ENCODE data around the gene ANXA6.

Gene ANXA6

DNA sequence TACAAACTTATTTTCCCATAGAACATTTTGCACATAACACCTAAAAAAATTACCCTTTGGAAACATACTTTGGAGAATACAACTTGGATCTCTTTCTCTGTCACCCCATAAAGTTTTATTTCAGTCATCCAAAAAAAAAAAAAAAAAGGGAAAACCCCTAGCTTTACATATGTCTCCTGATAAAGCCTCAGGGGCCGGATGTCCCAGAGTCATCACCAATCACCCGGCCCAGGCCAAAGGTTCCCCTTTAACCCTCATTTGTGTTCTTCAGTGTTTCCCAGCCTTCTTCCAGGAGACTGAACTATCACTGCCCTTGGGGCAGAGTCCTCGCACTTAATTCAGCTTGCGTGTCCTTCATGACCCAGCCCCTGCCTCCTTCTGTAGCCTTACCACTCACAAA lies 28.8 kb downstream of the ANXA6 start:
- no peak overlapping the region for H3K4me2 ChIP-seq (ENCODE audit: insufficient read depth, low read length)
- H3K27ac ChIP-seq (ENCODE audit: low read length), result no peak overlapping the region
- H3K9me3 ChIP-seq (ENCODE audit: insufficient read depth, low read length, severe bottlenecking), result no peaks in the 10 kb centered on the region
- peaks cover 26% of the 10 kb centered on the region for H3K4me1 ChIP-seq (ENCODE audit: insufficient read depth, low read length)
- DNase-seq (no peak), ATAC-seq (ENCODE audit: insufficient read depth, low read depth) (no peak)
- H3K9ac ChIP-seq (ENCODE audit: low read depth, low read length), result no peak overlapping the region
- H2AFZ ChIP-seq (ENCODE audit: low read depth, low read length), result no peak overlapping the region
- H3K36me3 ChIP-seq (ENCODE audit: insufficient read depth, low read length), result peaks cover 90% of the 10 kb centered on the region
- no peaks in the 10 kb centered on the region for H3K79me2 ChIP-seq (ENCODE audit: insufficient read depth, low read length)
- H3K27me3 ChIP-seq (ENCODE audit: insufficient read depth, low read length, poor library complexity), result no peaks in the 10 kb centered on the region
- no peaks in the 10 kb centered on the region for H4K20me1 ChIP-seq (ENCODE audit: insufficient read depth, low read length)
- H3K4me3 ChIP-seq (ENCODE audit: low read depth in 1 of 2, low read length in 2 of 2), result no peak overlapping the region
- TF ChIP-seq, protein P1, sequence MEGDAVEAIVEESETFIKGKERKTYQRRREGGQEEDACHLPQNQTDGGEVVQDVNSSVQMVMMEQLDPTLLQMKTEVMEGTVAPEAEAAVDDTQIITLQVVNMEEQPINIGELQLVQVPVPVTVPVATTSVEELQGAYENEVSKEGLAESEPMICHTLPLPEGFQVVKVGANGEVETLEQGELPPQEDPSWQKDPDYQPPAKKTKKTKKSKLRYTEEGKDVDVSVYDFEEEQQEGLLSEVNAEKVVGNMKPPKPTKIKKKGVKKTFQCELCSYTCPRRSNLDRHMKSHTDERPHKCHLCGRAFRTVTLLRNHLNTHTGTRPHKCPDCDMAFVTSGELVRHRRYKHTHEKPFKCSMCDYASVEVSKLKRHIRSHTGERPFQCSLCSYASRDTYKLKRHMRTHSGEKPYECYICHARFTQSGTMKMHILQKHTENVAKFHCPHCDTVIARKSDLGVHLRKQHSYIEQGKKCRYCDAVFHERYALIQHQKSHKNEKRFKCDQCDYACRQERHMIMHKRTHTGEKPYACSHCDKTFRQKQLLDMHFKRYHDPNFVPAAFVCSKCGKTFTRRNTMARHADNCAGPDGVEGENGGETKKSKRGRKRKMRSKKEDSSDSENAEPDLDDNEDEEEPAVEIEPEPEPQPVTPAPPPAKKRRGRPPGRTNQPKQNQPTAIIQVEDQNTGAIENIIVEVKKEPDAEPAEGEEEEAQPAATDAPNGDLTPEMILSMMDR (IDR thresholded peaks at IDR 0.05; ENCODE audit: borderline replicate concordance, extremely low read depth, low read length, poor library complexity, severe bottlenecking), result no peak
- no peak for TF ChIP-seq EZH2 (IDR thresholded peaks at IDR 0.05; ENCODE audit: borderline replicate concordance, low read depth, low read length, severe bottlenecking)

DNA sequence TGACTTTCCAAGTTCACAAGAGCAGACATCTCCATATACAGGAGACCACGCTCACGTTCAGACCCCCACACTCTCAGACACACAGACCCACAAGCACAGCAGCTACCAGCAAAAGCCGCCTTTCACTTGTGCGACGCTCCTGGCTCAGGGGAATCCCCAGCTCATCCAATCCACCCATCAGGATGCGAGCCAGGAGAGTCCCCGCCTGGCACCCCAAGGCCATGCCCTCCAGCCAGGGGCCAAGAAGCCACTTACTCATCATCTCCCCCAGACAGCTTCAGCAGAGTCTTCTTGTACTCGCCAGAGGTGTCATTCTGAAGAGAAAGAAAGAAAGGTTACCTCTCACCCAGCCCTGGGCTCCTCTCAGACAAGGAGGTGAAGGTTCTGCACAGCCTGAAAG lies 29.7 kb downstream of the ANXA6 start:
- Histone ChIP-seq H3K27me3 (ENCODE audit: insufficient read depth, low read length, poor library complexity) (no peaks in the 10 kb centered on the region), H3K27ac (ENCODE audit: low read length) (no peak overlapping the region), H4K20me1 (ENCODE audit: insufficient read depth, low read length) (peaks cover 3% of the 10 kb centered on the region), H3K4me1 (ENCODE audit: insufficient read depth, low read length) (peaks cover 35% of the 10 kb centered on the region), H3K79me2 (ENCODE audit: insufficient read depth, low read length) (no peaks in the 10 kb centered on the region), H3K9me3 (ENCODE audit: insufficient read depth, low read length, severe bottlenecking) (no peaks in the 10 kb centered on the region), H3K36me3 (ENCODE audit: insufficient read depth, low read length) (peaks cover 90% of the 10 kb centered on the region), H3K4me2 (ENCODE audit: insufficient read depth, low read length) (no peak overlapping the region), H3K4me3 (ENCODE audit: low read depth in 1 of 2, low read length in 2 of 2) (no peak overlapping the region), H3K9ac (ENCODE audit: low read depth, low read length) (no peak overlapping the region), H2AFZ (ENCODE audit: low read depth, low read length) (no peak overlapping the region)
- ATAC-seq (ENCODE audit: insufficient read depth, low read depth) (no peak), DNase-seq (no peak)
- TF ChIP-seq EZH2 (IDR thresholded peaks at IDR 0.05; ENCODE audit: borderline replicate concordance, low read depth, low read length, severe bottlenecking), result no peak
- TF ChIP-seq, protein P1 (IDR thresholded peaks at IDR 0.05; ENCODE audit: borderline replicate concordance, extremely low read depth, low read length, poor library complexity, severe bottlenecking), result no peak

DNA sequence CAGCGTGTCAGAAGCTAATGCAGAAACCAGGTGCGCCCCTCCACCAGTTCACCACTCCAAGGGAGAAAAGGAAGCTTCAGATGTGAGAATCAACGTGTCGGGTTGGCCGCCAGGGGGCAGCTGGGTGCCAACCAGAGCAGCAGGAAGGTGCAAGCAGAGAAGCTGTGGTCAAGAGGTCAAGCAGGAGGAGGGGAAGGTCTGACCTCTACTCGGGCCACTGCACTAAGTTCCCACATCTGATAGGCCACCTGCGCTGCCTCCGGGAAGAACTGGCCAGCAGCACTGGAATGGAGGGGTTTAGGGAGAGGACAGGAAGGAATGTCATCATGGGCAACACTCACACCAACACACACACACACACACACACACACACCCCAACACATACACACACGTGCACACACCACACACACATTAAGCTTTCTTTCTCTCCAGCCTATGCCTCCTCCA lies 31.4 kb downstream of the ANXA6 start:
- ATAC-seq (ENCODE audit: insufficient read depth, low read depth) (peak; percentile 57), DNase-seq (peak; percentile 64)
- Histone ChIP-seq H3K27me3 (ENCODE audit: insufficient read depth, low read length, poor library complexity) (no peaks in the 10 kb centered on the region), H3K79me2 (ENCODE audit: insufficient read depth, low read length) (no peaks in the 10 kb centered on the region), H3K27ac (ENCODE audit: low read length) (peak overlapping the region; percentile 60), H3K36me3 (ENCODE audit: insufficient read depth, low read length) (peaks cover 90% of the 10 kb centered on the region), H3K9ac (ENCODE audit: low read depth, low read length) (no peak overlapping the region), H3K4me1 (ENCODE audit: insufficient read depth, low read length) (peaks cover 35% of the 10 kb centered on the region), H2AFZ (ENCODE audit: low read depth, low read length) (no peak overlapping the region), H3K4me3 (ENCODE audit: low read depth in 1 of 2, low read length in 2 of 2) (no peak overlapping the region), H3K4me2 (ENCODE audit: insufficient read depth, low read length) (no peak overlapping the region), H4K20me1 (ENCODE audit: insufficient read depth, low read length) (peaks cover 8% of the 10 kb centered on the region), H3K9me3 (ENCODE audit: insufficient read depth, low read length, severe bottlenecking) (no peaks in the 10 kb centered on the region)
- TF ChIP-seq, protein P1 (IDR thresholded peaks at IDR 0.05; ENCODE audit: borderline replicate concordance, extremely low read depth, low read length, poor library complexity, severe bottlenecking), result peak; percentile 95
- TF ChIP-seq EZH2 (IDR thresholded peaks at IDR 0.05; ENCODE audit: borderline replicate concordance, low read depth, low read length, severe bottlenecking), result no peak

DNA sequence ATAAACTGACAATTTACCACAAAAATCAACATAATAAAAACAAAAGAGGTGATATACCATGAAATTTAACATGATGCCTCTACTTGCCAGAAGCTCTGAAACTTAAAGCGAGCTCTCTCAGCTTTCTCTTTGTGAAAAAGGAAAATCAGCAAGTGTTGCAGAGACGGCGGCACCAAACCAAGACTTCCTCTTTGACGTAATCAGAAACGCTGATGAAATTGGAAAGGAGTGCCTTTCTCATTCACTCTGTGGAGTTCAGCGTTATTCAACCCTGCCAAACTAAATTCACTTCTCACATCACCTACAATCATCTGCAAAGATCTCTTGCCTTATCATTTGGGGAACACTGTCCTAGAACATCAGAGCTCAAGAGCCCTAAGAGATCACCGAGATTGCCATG lies 32.2 kb downstream of the ANXA6 start:
- no peaks in the 10 kb centered on the region for H3K27me3 ChIP-seq (ENCODE audit: insufficient read depth, low read length, poor library complexity)
- peaks cover 35% of the 10 kb centered on the region for H3K4me1 ChIP-seq (ENCODE audit: insufficient read depth, low read length)
- peaks cover 90% of the 10 kb centered on the region for H3K36me3 ChIP-seq (ENCODE audit: insufficient read depth, low read length)
- no peak overlapping the region for H3K4me2 ChIP-seq (ENCODE audit: insufficient read depth, low read length)
- TF ChIP-seq, protein P1 (IDR thresholded peaks at IDR 0.05; ENCODE audit: borderline replicate concordance, extremely low read depth, low read length, poor library complexity, severe bottlenecking), result no peak
- no peak for TF ChIP-seq EZH2 (IDR thresholded peaks at IDR 0.05; ENCODE audit: borderline replicate concordance, low read depth, low read length, severe bottlenecking)
- no peak for DNase-seq
- H3K4me3 ChIP-seq (ENCODE audit: low read depth in 1 of 2, low read length in 2 of 2), result no peak overlapping the region
- H3K79me2 ChIP-seq (ENCODE audit: insufficient read depth, low read length), result no peaks in the 10 kb centered on the region
- ATAC-seq (ENCODE audit: insufficient read depth, low read depth), result no peak
- peaks cover 8% of the 10 kb centered on the region for H4K20me1 ChIP-seq (ENCODE audit: insufficient read depth, low read length)
- peak overlapping the region; percentile 60 for H3K27ac ChIP-seq (ENCODE audit: low read length)
- H3K9me3 ChIP-seq (ENCODE audit: insufficient read depth, low read length, severe bottlenecking), result no peaks in the 10 kb centered on the region
- no peak overlapping the region for H3K9ac ChIP-seq (ENCODE audit: low read depth, low read length)
- no peak overlapping the region for H2AFZ ChIP-seq (ENCODE audit: low read depth, low read length)
